Activated B cell treated with CpG ODN at 0.5 μM for 24 hours (primary cell): Measurements from ENCODE around the gene MAP3K2. TPM values are rescaled to one million over a fixed set of nuclear protein-coding genes. Genes with fewer than 3 reads are reported as not detected.

Source experiments
- ATAC-seq: fragments of 200-7000 bp; cut with Tn5 transposase; one replicate; pipeline ENCODE4 v1.10.0; 2021; ENCODE audit warnings: low read depth, mild to moderate bottlenecking, moderate library complexity
- CTCF ChIA-PET: fragments of 350-600 bp; sonication (Branson Sonifier 250); formaldehyde crosslinking; loops from one replicate; lab custom pipeline; 2021; ENCODE audit warnings: antibody characterized with exemption; lab: Charles Lee
- POLR2A ChIA-PET: fragments of 350-600 bp; sonication (Branson Sonifier 250); formaldehyde crosslinking; loops from one replicate; lab custom pipeline; 2021; ENCODE audit warnings: antibody characterized with exemption; lab: Charles Lee
- DNase-seq: peaks from one replicate; pipeline ENCODE4 v3.0.0; 2022
- H3K27ac Mint-ChIP-seq: one replicate; pipeline ENCODE4 v1.8.0; 2020; ENCODE audit warnings: mixed read lengths
- H3K27me3 Mint-ChIP-seq: one replicate; pipeline ENCODE4 v1.8.0; 2021; ENCODE audit warnings: mixed read lengths
- H3K36me3 Mint-ChIP-seq: one replicate; pipeline ENCODE4 v1.8.0; 2021; ENCODE audit warnings: low read depth, mixed read lengths
- H3K4me1 Mint-ChIP-seq: one replicate; pipeline ENCODE4 v1.8.0; 2021; ENCODE audit warnings: mixed read lengths
- H3K4me3 Mint-ChIP-seq: one replicate; pipeline ENCODE4 v1.8.0; 2020; ENCODE audit warnings: mild to moderate bottlenecking, mixed read lengths
- H3K9me3 Mint-ChIP-seq: one replicate; pipeline ENCODE4 v1.8.0; 2020; ENCODE audit warnings: mixed read lengths
- intact Hi-C: fragments of 100-400 bp; cut with micrococcal nuclease; formaldehyde crosslinking; loops from one replicate; pipeline ENCODE4 v1.15.1; 2024
- total RNA-seq: library from RNA; stranded (reverse); gene quantifications from 2 replicates; pipeline ENCODE4 v1.2.3, GENCODE V29; 2022
- TF ChIP-seq, protein P1 (sequence below): fragments of 200-600 bp; IDR thresholded peaks from one replicate; pipeline ENCODE4 v1.8.0; 2022; ENCODE audit warnings: antibody characterized with exemption, mild to moderate bottlenecking

Gene MAP3K2
- total RNA-seq, 1 donor from 2014 or later: 77.7 TPM

DNA sequence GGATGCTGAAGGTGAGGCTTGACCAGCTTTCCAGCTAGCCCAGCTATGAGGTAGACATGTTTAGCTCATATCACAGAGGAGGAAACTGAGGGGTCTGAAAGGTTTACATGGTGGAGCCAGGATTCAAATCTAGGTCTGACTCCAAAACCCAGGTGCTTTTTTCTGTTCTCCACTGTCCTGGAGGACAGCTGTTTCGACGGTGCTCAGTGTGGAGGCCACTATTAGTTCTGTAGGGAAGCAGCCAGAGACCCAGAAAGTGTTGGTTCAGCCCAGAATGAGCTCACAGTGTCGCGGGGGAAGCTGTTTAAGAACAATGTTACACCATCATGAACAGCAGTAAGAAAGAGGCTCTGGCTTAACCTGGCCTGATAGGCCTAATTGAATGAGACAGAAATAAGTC, 41.5 kb upstream of the MAP3K2 start:
- ATAC-seq: no peak
- Mint-ChIP-seq H3K27ac (no peak overlapping the region), H3K4me3 (no peak overlapping the region), H3K4me1 (no peaks in the 10 kb centered on the region), H3K36me3 (no peaks in the 10 kb centered on the region), H3K9me3 (no peaks in the 10 kb centered on the region), H3K27me3 (no peaks in the 10 kb centered on the region)
- no peak for DNase-seq
- TF ChIP-seq, protein P1, sequence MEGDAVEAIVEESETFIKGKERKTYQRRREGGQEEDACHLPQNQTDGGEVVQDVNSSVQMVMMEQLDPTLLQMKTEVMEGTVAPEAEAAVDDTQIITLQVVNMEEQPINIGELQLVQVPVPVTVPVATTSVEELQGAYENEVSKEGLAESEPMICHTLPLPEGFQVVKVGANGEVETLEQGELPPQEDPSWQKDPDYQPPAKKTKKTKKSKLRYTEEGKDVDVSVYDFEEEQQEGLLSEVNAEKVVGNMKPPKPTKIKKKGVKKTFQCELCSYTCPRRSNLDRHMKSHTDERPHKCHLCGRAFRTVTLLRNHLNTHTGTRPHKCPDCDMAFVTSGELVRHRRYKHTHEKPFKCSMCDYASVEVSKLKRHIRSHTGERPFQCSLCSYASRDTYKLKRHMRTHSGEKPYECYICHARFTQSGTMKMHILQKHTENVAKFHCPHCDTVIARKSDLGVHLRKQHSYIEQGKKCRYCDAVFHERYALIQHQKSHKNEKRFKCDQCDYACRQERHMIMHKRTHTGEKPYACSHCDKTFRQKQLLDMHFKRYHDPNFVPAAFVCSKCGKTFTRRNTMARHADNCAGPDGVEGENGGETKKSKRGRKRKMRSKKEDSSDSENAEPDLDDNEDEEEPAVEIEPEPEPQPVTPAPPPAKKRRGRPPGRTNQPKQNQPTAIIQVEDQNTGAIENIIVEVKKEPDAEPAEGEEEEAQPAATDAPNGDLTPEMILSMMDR: no peak
- ChIA-PET CTCF (no interaction called here), POLR2A (interaction anchor here (0.6 to 1.3 kb wide), 2 partner anchors 30 to 64 kb away, joined by 3 read pairs; no protein-coding TSS in a partner anchor)
- intact Hi-C loops: no loop called here

- Mint-ChIP-seq H3K4me3 (no peak overlapping the region), H3K27me3 (no peaks in the 10 kb centered on the region), H3K9me3 (no peaks in the 10 kb centered on the region), H3K27ac (no peak overlapping the region), H3K36me3 (no peaks in the 10 kb centered on the region), H3K4me1 (peaks cover 3% of the 10 kb centered on the region)
- ATAC-seq (no peak), DNase-seq (no peak)
- intact Hi-C loops: no loop called here
- CTCF ChIA-PET: no interaction called here
- POLR2A ChIA-PET: interaction anchor here (1.3 kb wide), 1 partner anchor 30 kb away, joined by 3 read pairs; no protein-coding TSS in a partner anchor
- TF ChIP-seq, protein P1: no peak
Observed at GRCh38 chr2:127428815-127429109, 41.0 kb upstream of the MAP3K2 start.

DNA sequence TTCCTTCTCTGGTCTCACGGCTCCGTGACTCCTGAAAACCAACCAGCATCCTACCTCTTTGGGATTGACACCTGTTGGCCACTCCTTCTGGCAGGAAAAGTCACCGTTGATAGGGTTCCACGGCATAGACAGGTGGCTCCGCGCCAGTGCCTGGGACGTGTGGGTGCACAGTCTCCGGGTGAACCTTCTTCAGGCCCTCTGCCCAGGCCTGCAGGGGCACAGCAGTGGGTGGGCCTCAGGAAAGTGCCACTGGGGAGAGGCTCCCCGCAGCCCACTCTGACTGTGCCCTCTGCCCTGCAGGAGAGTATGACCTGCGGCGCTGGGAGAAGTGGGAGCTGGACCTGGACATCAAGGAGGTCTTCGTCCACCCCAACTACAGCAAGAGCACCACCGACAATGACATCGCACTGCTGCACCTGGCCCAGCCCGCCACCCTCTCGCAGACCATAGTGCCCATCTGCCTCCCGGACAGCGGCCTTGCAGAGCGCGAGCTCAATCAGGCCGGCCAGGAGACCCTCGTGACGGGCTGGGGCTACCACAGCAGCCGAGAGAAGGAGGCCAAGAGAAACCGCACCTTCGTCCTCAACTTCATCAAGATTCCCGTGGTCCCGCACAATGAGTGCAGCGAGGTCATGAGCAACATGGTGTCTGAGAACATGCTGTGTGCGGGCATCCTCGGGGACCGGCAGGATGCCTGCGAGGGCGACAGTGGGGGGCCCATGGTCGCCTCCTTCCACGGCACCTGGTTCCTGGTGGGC, 40.5 kb upstream of the MAP3K2 start:
- Mint-ChIP-seq H3K4me3 (no peak overlapping the region), H3K36me3 (no peaks in the 10 kb centered on the region), H3K4me1 (peaks cover 6% of the 10 kb centered on the region), H3K27ac (no peak overlapping the region), H3K9me3 (no peaks in the 10 kb centered on the region), H3K27me3 (no peaks in the 10 kb centered on the region)
- ATAC-seq (no peak), DNase-seq (no peak)
- ChIA-PET POLR2A (no interaction called here), CTCF (no interaction called here)
- TF ChIP-seq, protein P1: no peak
- intact Hi-C loops: no loop called here

- intact Hi-C loops: no loop called here
- ATAC-seq: no peak
- TF ChIP-seq, protein P1: no peak
- ChIA-PET CTCF (no interaction called here), POLR2A (no interaction called here)
- Mint-ChIP-seq H3K9me3 (no peaks in the 10 kb centered on the region), H3K27ac (no peak overlapping the region), H3K4me1 (peaks cover 9% of the 10 kb centered on the region), H3K27me3 (no peaks in the 10 kb centered on the region), H3K36me3 (no peaks in the 10 kb centered on the region), H3K4me3 (no peak overlapping the region)
- no peak for DNase-seq
Observed at GRCh38 chr2:127427376-127428056, 39.7 kb upstream of the MAP3K2 start.

DNA sequence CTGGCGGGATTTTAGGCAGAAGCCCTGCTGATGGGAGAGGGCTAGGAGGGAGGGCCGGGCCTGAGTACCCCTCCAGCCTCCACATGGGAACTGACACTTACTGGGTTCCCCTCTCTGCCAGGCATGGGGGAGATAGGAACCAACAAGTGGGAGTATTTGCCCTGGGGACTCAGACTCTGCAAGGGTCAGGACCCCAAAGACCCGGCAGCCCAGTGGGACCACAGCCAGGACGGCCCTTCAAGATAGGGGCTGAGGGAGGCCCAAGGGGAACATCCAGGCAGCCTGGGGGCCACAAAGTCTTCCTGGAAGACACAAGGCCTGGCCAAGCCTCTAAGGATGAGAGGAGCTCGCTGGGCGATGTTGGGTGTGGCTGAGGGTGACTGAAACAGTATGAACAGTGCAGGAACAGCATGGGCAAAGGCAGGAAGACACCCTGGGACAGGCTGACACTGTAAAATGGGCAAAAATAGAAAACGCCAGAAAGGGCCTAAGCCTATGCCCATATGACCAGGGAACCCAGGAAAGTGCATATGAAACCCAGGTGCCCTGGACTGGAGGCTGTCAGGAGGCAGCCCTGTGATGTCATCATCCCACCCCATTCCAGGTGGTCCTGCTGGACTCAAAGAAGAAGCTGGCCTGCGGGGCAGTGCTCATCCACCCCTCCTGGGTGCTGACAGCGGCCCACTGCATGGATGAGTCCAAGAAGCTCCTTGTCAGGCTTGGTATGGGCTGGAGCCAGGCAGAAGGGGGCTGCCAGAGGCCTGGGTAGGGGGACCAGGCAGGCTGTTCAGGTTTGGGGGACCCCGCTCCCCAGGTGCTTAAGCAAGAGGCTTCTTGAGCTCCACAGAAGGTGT, 39.0 kb upstream of the MAP3K2 start:
- intact Hi-C loops: no loop called here
- no peak for ATAC-seq
- H3K9me3 Mint-ChIP-seq: no peaks in the 10 kb centered on the region
- peaks cover 1% of the 10 kb centered on the region for H3K27me3 Mint-ChIP-seq
- H3K4me3 Mint-ChIP-seq: no peak overlapping the region
- TF ChIP-seq, protein P1: no peak
- POLR2A ChIA-PET: no interaction called here
- no peak for DNase-seq
- peaks cover 14% of the 10 kb centered on the region for H3K4me1 Mint-ChIP-seq
- no peak overlapping the region for H3K27ac Mint-ChIP-seq
- H3K36me3 Mint-ChIP-seq: no peaks in the 10 kb centered on the region
- CTCF ChIA-PET: no interaction called here
